Naive thymus-derived CD4-positive, alpha-beta T cell (primary cell): ENCODE data around the gene SYT9. TPM values are rescaled to one million over a fixed set of nuclear protein-coding genes. Genes with fewer than 3 reads are reported as not detected.
"Not testable (repeated sequence)": the region's sequence is repeated elsewhere in the genome, so short reads cannot be mapped to it uniquely, and the experiment has no call there.

Source experiments
- ATAC-seq: fragments of 150-1000 bp; cut with Tn5 transposase; 2 replicates; pipeline ENCODE4 v1.10.0; 2021; ENCODE audit warnings: mild to moderate bottlenecking, moderate library complexity
- CTCF ChIA-PET: fragments of 350-600 bp; sonication (Branson Sonifier 250); formaldehyde crosslinking; loops from one replicate; lab custom pipeline; 2021; ENCODE audit warnings: antibody characterized with exemption; lab: Charles Lee
- POLR2A ChIA-PET: fragments of 350-600 bp; sonication (Branson Sonifier 250); formaldehyde crosslinking; loops from one replicate; lab custom pipeline; 2021; ENCODE audit warnings: antibody characterized with exemption, inconsistent platforms; lab: Charles Lee
- DNase-seq, 9 donors: peaks; one replicate each; pipeline versions ENCODE4 v3.0.0 to v3.0.0-alpha.2; 2020 to 2022; ENCODE audit warnings: mixed read lengths in 1 of 9
- H3K27ac ChIP-seq: one replicate; pipeline ENCODE4 v1.7.0; 2013; ENCODE audit warnings: mild to moderate bottlenecking, low read depth, low read length, moderate library complexity
- H3K27me3 ChIP-seq, 2 donors: one replicate each; pipeline ENCODE4 v1.7.0; 2013; ENCODE audit warnings: low read length in 2 of 2, mild to moderate bottlenecking in 2 of 2, moderate library complexity in 2 of 2; ENCODE audit not compliant: control insufficient read depth in 2 of 2, insufficient read depth in 2 of 2
- H3K36me3 ChIP-seq, 3 experiments: 1 replicate in 2 of 3; 2 replicates in 1 of 3; pipeline ENCODE4 v1.7.0; 2013; ENCODE audit warnings: low read length in 3 of 3, mild to moderate bottlenecking in 3 of 3, moderate library complexity in 1 of 3; ENCODE audit not compliant: insufficient read depth in 3 of 3, control insufficient read depth in 2 of 3
- H3K4me1 ChIP-seq, 2 donors: one replicate each; pipeline ENCODE4 v1.7.0; 2013; ENCODE audit warnings: low read length in 2 of 2, mild to moderate bottlenecking in 2 of 2, moderate library complexity in 1 of 2; ENCODE audit not compliant: control insufficient read depth in 2 of 2, insufficient read depth in 2 of 2
- H3K4me3 ChIP-seq: 2 replicates; pipeline ENCODE4 v1.7.0; 2013; ENCODE audit warnings: mild to moderate bottlenecking, low read length
- H3K9me3 ChIP-seq, 3 experiments: 1 replicate in 2 of 3; 2 replicates in 1 of 3; pipeline ENCODE4 v1.7.0; 2013; ENCODE audit warnings: low read length in 3 of 3; ENCODE audit not compliant: control insufficient read depth in 2 of 3
- H3K27ac Mint-ChIP-seq, 9 donors: one replicate each; pipeline ENCODE4 v1.8.0; 2020 to 2022; ENCODE audit warnings: mixed read lengths in 9 of 9, mild to moderate bottlenecking in 8 of 9, moderate library complexity in 5 of 9, inconsistent platforms in 2 of 9
- H3K27me3 Mint-ChIP-seq, 5 donors: one replicate each; pipeline ENCODE4 v1.8.0; 2021 to 2022; ENCODE audit warnings: mixed read lengths in 5 of 5, mild to moderate bottlenecking in 1 of 5
- H3K36me3 Mint-ChIP-seq, 5 donors: one replicate each; pipeline ENCODE4 v1.8.0; 2020 to 2022; ENCODE audit warnings: mixed read lengths in 5 of 5, mild to moderate bottlenecking in 3 of 5, inconsistent platforms in 1 of 5
- H3K4me1 Mint-ChIP-seq, 7 donors: one replicate each; pipeline ENCODE4 v1.8.0; 2020 to 2022; ENCODE audit warnings: mixed read lengths in 7 of 7, mild to moderate bottlenecking in 3 of 7, inconsistent platforms in 1 of 7
- H3K4me3 Mint-ChIP-seq, 10 donors: one replicate each; pipeline ENCODE4 v1.8.0; 2020 to 2022; ENCODE audit warnings: mild to moderate bottlenecking in 10 of 10, mixed read lengths in 10 of 10, moderate library complexity in 6 of 10, inconsistent platforms in 2 of 10
- H3K9me3 Mint-ChIP-seq, 11 donors: one replicate each; pipeline ENCODE4 v1.8.0; 2020 to 2022; ENCODE audit warnings: mixed read lengths in 11 of 11, mild to moderate bottlenecking in 4 of 11, inconsistent platforms in 1 of 11, moderate library complexity in 1 of 11
- intact Hi-C, 2 donors: fragments of 100-400 bp; cut with micrococcal nuclease; formaldehyde crosslinking; loops; one replicate each; pipeline ENCODE4 v1.15.1; 2023
- polyA plus RNA-seq, 2 donors: library from polyadenylated mRNA; unstranded; fragments of 300-500 nt; fragmentation: Illumina TruSeq; gene quantifications; one replicate each; pipeline ENCODE4 v1.2.3, GENCODE V29; 2021
- total RNA-seq, 6 experiments: library from RNA in 5 of 6; stranded (reverse) in 5 of 6; gene quantifications; 1 replicate in 5 of 6; 2 replicates in 1 of 6; pipeline ENCODE4 v1.2.3 and lab custom pipeline; 2021 to 2026

The SYT9 gene
- total and polyA plus RNA-seq, 7 experiments from 2014 or later = 0.06 to 0.10 TPM; not detected in 5

GRCh38 chr11:7513234-7514098, 261.8 kb downstream of the SYT9 start, which contains the start of gene PPFIBP2:
TSS of gene PPFIBP2 (plus strand) at chr11:7513999. CDS start at chr11:7549476, 35,477 bp downstream.
- H3K4me1 Mint-ChIP-seq = peaks cover 11 to 65% (median 52%) of the 10 kb centered on the region in 7 donors

DNA sequence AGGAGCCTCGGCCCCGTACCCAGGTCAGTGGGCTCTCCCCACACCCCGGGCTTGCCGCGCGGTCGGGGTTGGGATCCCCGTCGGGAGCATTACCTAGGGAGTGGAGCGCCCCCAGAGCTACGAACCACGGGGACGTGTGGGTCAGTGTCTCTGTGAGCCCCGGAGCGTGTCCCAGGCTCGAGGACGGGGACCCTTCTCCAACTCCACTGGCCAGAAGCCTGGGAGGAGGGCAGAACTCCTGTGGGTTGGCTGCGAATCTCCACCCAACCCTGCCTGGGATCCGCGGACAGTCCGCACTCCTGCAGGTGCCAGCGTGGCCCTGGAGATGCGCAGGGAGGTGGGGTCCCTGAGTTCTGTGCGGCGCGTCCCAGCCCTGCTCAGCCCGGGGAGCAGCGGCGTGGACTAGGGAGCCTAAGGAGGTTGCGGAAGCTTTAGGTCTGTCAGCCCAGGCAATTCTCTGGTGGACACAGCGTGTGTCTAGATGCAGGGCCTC, 262.4 kb downstream of the SYT9 start:
- ATAC-seq (no peak), DNase-seq (peak in 4 of 9 donors; percentile 18 to 32 (median 24))
- Mint-ChIP-seq H3K4me3 (peak overlapping the region; percentile 73 to 98 (median 94)), H3K27ac (peak overlapping the region in 6 of 9 donors; percentile 10 to 96 (median 80)), H3K36me3 (peaks cover 0 to 17% (median 8%) of the 10 kb centered on the region in 5 donors), H3K9me3 (peaks cover 0 to 6% (median 0%) of the 10 kb centered on the region in 11 donors), H3K4me1 (peaks cover 11 to 72% (median 58%) of the 10 kb centered on the region in 7 donors), H3K27me3 (peaks cover 0 to 27% (median 0%) of the 10 kb centered on the region in 5 donors)
- Histone ChIP-seq H3K4me1 (peaks cover 4 to 39% of the 10 kb centered on the region in 2 donors), H3K36me3 (peaks cover 0 to 5% (median 0%) of the 10 kb centered on the region in 3 experiments), H3K4me3 (peak overlapping the region; percentile 94), H3K27me3 (no peaks in the 10 kb centered on the region), H3K27ac (peak overlapping the region; percentile 91), H3K9me3 (no peaks in the 10 kb centered on the region)
- ChIA-PET POLR2A (interaction anchor here (0.7 to 7.1 kb wide), 7 partner anchors 10 to 34 kb away, joined by 3 to 45 read pairs (median 6); no protein-coding TSS in a partner anchor), CTCF (interaction anchor here (0.6 to 6.0 kb wide), 11 partner anchors 7 to 176 kb away, joined by 3 to 50 read pairs (median 4); no protein-coding TSS in a partner anchor)
- intact Hi-C loops = loop anchor here (5.0 to 10.0 kb wide), 7 partner anchors 33 to 1822 kb away; partner anchors contain the start of genes CNGA4 (in 1 of the 2), FHIP1B (in 1 of the 2), TAF10 (in 1 of the 2) and TPP1 (in 1 of the 2)

More at GRCh38 chr11:7513234-7514098, 261.8 kb downstream of the SYT9 start, which contains the start of gene PPFIBP2:
- Mint-ChIP-seq H3K36me3 (peaks cover 0 to 10% (median 3%) of the 10 kb centered on the region in 5 donors), H3K27ac (peak within 1 kb of the TSS in 8 of 9 donors; percentile 86 to 98 (median 96)), H3K9me3 (peaks cover 0 to 3% (median 0%) of the 10 kb centered on the region in 11 donors), H3K27me3 (peaks cover 0 to 23% (median 0%) of the 10 kb centered on the region in 5 donors), H3K4me3 (peak within 1 kb of the TSS; percentile 92 to 98 (median 95))
- POLR2A ChIA-PET = interaction anchor here (0.7 to 7.1 kb wide), 9 partner anchors 10 to 42 kb away, joined by 3 to 45 read pairs (median 4); no protein-coding TSS in a partner anchor
- Histone ChIP-seq H3K4me3 (peak within 1 kb of the TSS; percentile 94), H3K27me3 (no peaks in the 10 kb centered on the region), H3K4me1 (peaks cover 4 to 39% of the 10 kb centered on the region in 2 donors), H3K36me3 (peaks cover 0 to 5% (median 0%) of the 10 kb centered on the region in 3 experiments), H3K9me3 (no peaks in the 10 kb centered on the region), H3K27ac (peak within 1 kb of the TSS; percentile 91)
- CTCF ChIA-PET = interaction anchor here (0.6 to 6.0 kb wide), 19 partner anchors 8 to 369 kb away, joined by 3 to 50 read pairs (median 4); no protein-coding TSS in a partner anchor
- peak; percentile 75 to 92 (median 85) for DNase-seq
- peak; percentile 93 for ATAC-seq
- intact Hi-C loops = loop anchor here (1.0 to 10.0 kb wide), 21 partner anchors 14 to 1821 kb away; partner anchors contain the start of genes EIF3F (in 2 of the 2), FHIP1B (in 2 of the 2), ARFIP2 (in 1 of the 2) and CNGA4 (in 1 of the 2)

DNA sequence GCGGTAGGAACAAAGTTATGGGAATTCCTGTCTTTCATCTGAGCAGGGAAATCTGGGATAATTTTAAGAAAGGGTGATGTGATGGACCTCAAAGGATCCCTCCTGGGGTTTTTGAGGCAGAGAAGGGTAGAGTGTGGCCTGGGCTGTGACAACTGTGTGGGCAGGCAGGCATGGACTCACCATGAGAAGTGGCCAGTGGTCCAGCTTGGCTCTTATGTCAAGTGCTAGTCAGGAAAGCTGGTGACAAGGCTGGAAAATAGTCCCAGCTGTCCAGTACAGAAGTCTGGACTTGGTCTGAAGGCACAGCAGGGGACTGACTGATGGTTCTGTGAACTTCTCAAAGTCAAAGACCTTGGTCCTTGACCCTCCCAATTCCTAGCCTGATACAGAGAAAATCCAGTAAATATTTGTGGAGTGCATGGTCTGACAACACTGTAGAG, 263.8 kb downstream of the SYT9 start:
- H3K27me3 Mint-ChIP-seq = peaks cover 0 to 27% (median 0%) of the 10 kb centered on the region in 5 donors
- H3K36me3 Mint-ChIP-seq = peaks cover 0 to 21% (median 9%) of the 10 kb centered on the region in 5 donors
- ATAC-seq (no peak), DNase-seq (no peak)
- Histone ChIP-seq H3K27me3 (no peaks in the 10 kb centered on the region), H3K9me3 (no peaks in the 10 kb centered on the region), H3K27ac (no peak overlapping the region), H3K4me1 (peaks cover 4 to 45% of the 10 kb centered on the region in 2 donors), H3K4me3 (no peak overlapping the region), H3K36me3 (peaks cover 0 to 5% (median 0%) of the 10 kb centered on the region in 3 experiments)
- peak overlapping the region in 9 of 10 donors; percentile 68 to 97 (median 92) for H3K4me3 Mint-ChIP-seq
- POLR2A ChIA-PET = interaction anchor here (1.5 to 7.1 kb wide), 4 partner anchors 8 to 33 kb away, joined by 6 to 45 read pairs (median 16); no protein-coding TSS in a partner anchor
- peak overlapping the region in 7 of 9 donors; percentile 39 to 96 (median 85) for H3K27ac Mint-ChIP-seq
- CTCF ChIA-PET = interaction anchor here (0.9 to 6.0 kb wide), 5 partner anchors 9 to 33 kb away, joined by 3 to 50 read pairs (median 4); no protein-coding TSS in a partner anchor
- H3K4me1 Mint-ChIP-seq = peaks cover 11 to 77% (median 60%) of the 10 kb centered on the region in 7 donors
- intact Hi-C loops = loop anchor here (10.0 kb wide), 2 partner anchors 901 to 1281 kb away; partner anchors contain the start of genes CNGA4 (in 1 of the 2), FHIP1B (in 1 of the 2), TAF10 (in 1 of the 2) and TPP1 (in 1 of the 2)
- peaks cover 0 to 6% (median 0%) of the 10 kb centered on the region in 11 donors for H3K9me3 Mint-ChIP-seq

- CTCF ChIA-PET = interaction anchor here (0.9 to 6.0 kb wide), 2 partner anchors 10 to 22 kb away, joined by 3 to 50 read pairs; no protein-coding TSS in a partner anchor
- Histone ChIP-seq H3K27me3 (no peaks in the 10 kb centered on the region), H3K27ac (peak overlapping the region; percentile 1)
These were observed 264.8 kb downstream of the SYT9 start for GRCh38 chr11:7516475-7516874.

GRCh38 chr11:7517743-7518142, 266.0 kb downstream of the SYT9 start:
- CTCF ChIA-PET = not testable (repeated sequence)
- H3K4me1 Mint-ChIP-seq = peaks cover 5 to 59% (median 44%) of the 10 kb centered on the region in 7 donors

More at GRCh38 chr11:7516475-7516874, 264.8 kb downstream of the SYT9 start:
- Histone ChIP-seq H3K4me1 (peaks cover 4 to 54% of the 10 kb centered on the region in 2 donors), H3K9me3 (no peaks in the 10 kb centered on the region), H3K36me3 (peaks cover 0 to 5% (median 0%) of the 10 kb centered on the region in 3 experiments), H3K4me3 (no peak overlapping the region)
- ATAC-seq = no peak
- DNase-seq = peak in 5 of 9 donors; percentile 33 to 52 (median 39)
- H3K9me3 Mint-ChIP-seq = peaks cover 0 to 6% (median 0%) of the 10 kb centered on the region in 11 donors
- intact Hi-C loops = loop anchor here (10.0 kb wide), 2 partner anchors 902 to 1282 kb away; partner anchors contain the start of genes CNGA4 (in 1 of the 2), FHIP1B (in 1 of the 2), TAF10 (in 1 of the 2) and TPP1 (in 1 of the 2)
- H3K36me3 Mint-ChIP-seq = peaks cover 0 to 21% (median 9%) of the 10 kb centered on the region in 5 donors
- H3K4me3 Mint-ChIP-seq = peak overlapping the region in 9 of 10 donors; percentile 50 to 96 (median 92)
- POLR2A ChIA-PET = interaction anchor here (1.0 to 7.1 kb wide), 4 partner anchors 7 to 34 kb away, joined by 3 to 45 read pairs (median 4); no protein-coding TSS in a partner anchor
- peak overlapping the region in 7 of 9 donors; percentile 67 to 96 (median 88) for H3K27ac Mint-ChIP-seq
- peaks cover 0 to 27% (median 0%) of the 10 kb centered on the region in 5 donors for H3K27me3 Mint-ChIP-seq
- H3K4me1 Mint-ChIP-seq = peaks cover 11 to 71% (median 53%) of the 10 kb centered on the region in 7 donors

More at GRCh38 chr11:7517743-7518142, 266.0 kb downstream of the SYT9 start:
- Mint-ChIP-seq H3K36me3 (peaks cover 0 to 21% (median 9%) of the 10 kb centered on the region in 5 donors), H3K27ac (peak overlapping the region in 5 of 9 donors; percentile 63 to 96 (median 83)), H3K27me3 (peaks cover 0 to 27% (median 0%) of the 10 kb centered on the region in 5 donors), H3K4me3 (peak overlapping the region in 1 of 10 donors; percentile 30)
- POLR2A ChIA-PET = interaction anchor here (1.7 kb wide), 1 partner anchor 8 kb away, joined by 9 read pairs; no protein-coding TSS in a partner anchor
- not testable (repeated sequence) for H3K4me3 ChIP-seq, H3K27me3 ChIP-seq, H3K27ac ChIP-seq, H3K9me3 ChIP-seq, DNase-seq, ATAC-seq, H3K9me3 Mint-ChIP-seq, H3K36me3 ChIP-seq
- intact Hi-C loops = loop anchor here (10.0 kb wide), 2 partner anchors 903 to 1283 kb away; partner anchors contain the start of genes CNGA4 (in 1 of the 2), FHIP1B (in 1 of the 2), TAF10 (in 1 of the 2) and TPP1 (in 1 of the 2)
- peaks cover 3 to 53% of the 10 kb centered on the region in 2 donors for H3K4me1 ChIP-seq
